Measurements from ENCODE around the gene DTNB.

DNA sequence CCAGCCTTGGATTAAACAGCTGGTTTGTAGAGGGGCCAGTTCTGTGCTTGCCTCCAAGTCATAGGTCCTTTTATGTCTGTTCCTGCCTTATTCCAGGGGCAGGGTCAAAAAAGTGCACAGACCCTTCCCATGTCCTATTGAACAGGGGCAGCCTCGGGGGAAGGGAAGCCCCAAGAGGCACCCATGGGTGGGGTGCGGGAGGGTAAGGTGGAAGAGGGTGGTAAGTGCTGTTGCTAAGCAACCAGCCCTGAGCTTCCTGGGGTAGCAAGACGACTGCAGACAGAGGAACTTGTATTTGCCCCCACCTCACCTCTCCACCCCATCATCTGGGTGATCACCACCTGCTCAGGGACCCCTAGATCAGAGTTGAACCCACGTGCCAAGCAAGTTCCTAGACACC, 339.4 kb downstream of the DTNB start:
- TF ChIP-seq POLR2A (IDR thresholded peaks at IDR 0.05; ENCODE audit: low read depth, low read length): no peak
- TF ChIP-seq POLR2AphosphoS5 (IDR thresholded peaks at IDR 0.05; ENCODE audit: low read depth, low read length): no peak
- no peak for TF ChIP-seq TAF1 (IDR thresholded peaks at IDR 0.05; ENCODE audit: low read depth, low read length)

Measured in GM12891 (cell line).